Natural killer cell (primary cell): ENCODE measurements around the gene HCN1. TPM values are rescaled to one million over a fixed set of nuclear protein-coding genes. Genes with fewer than 3 reads are reported as not detected.

Source experiments
- ATAC-seq, 3 donors: fragments of 150-1000 bp in 2 of 3; fragments of 200-7000 bp in 1 of 3; cut with Tn5 transposase; 1 replicate in 1 of 3; 2 replicates in 2 of 3; pipeline ENCODE4 v1.10.0; 2021; ENCODE audit warnings: mild to moderate bottlenecking in 2 of 3, moderate library complexity in 2 of 3
- DNase-seq, 2 donors: peaks; one replicate each; pipeline versions ENCODE4 v3.0.0 to v3.0.0-alpha.2; 2013 to 2021; ENCODE audit warnings: mixed read lengths in 1 of 2
- H3K27ac ChIP-seq: one replicate; pipeline ENCODE4 v1.5.1; 2013; ENCODE audit warnings: mild to moderate bottlenecking, low read length
- H3K27me3 ChIP-seq: one replicate; pipeline ENCODE4 v1.6.1; 2013; ENCODE audit warnings: low read length; ENCODE audit not compliant: control insufficient read depth, insufficient read depth
- H3K36me3 ChIP-seq: one replicate; pipeline ENCODE4 v1.6.1; 2013; ENCODE audit warnings: low read length; ENCODE audit not compliant: control insufficient read depth, insufficient read depth
- H3K4me1 ChIP-seq: one replicate; pipeline ENCODE4 v1.6.1; 2013; ENCODE audit warnings: low read length; ENCODE audit not compliant: control insufficient read depth, insufficient read depth
- H3K4me3 ChIP-seq: one replicate; pipeline ENCODE4 v1.5.1; 2013; ENCODE audit warnings: low read length
- H3K9me3 ChIP-seq: one replicate; pipeline ENCODE4 v1.6.1; 2013; ENCODE audit warnings: low read length; ENCODE audit not compliant: control insufficient read depth, insufficient read depth
- H3K27ac Mint-ChIP-seq, 2 donors: one replicate each; pipeline ENCODE4 v1.8.0; 2022; ENCODE audit warnings: mild to moderate bottlenecking in 2 of 2, mixed read lengths in 2 of 2, moderate library complexity in 1 of 2
- H3K27me3 Mint-ChIP-seq, 2 donors: one replicate each; pipeline ENCODE4 v1.8.0; 2022; ENCODE audit warnings: low read depth in 2 of 2, mixed read lengths in 2 of 2
- H3K36me3 Mint-ChIP-seq: one replicate; pipeline ENCODE4 v1.8.0; 2022; ENCODE audit warnings: mixed read lengths
- H3K4me1 Mint-ChIP-seq, 2 donors: one replicate each; pipeline ENCODE4 v1.8.0; 2022; ENCODE audit warnings: mixed read lengths in 2 of 2
- H3K4me3 Mint-ChIP-seq: one replicate; pipeline ENCODE4 v1.8.0; 2022; ENCODE audit warnings: mild to moderate bottlenecking, moderate library complexity, mixed read lengths
- H3K9me3 Mint-ChIP-seq, 2 donors: one replicate each; pipeline ENCODE4 v1.8.0; 2022; ENCODE audit warnings: mixed read lengths in 2 of 2
- WGBS: methylation state at CpG from one replicate; pipeline ENCODE4 v1.1.7; 2013; ENCODE audit warnings: missing lambda C conversion rate; ENCODE audit not compliant: insufficient coverage; 5-methylcytosine and 5-hydroxymethylcytosine counted together
- intact Hi-C: fragments of 100-400 bp; cut with micrococcal nuclease; formaldehyde crosslinking; loops from one replicate; pipeline ENCODE4 v1.14.2; 2022
- total RNA-seq, 4 donors: library from RNA; stranded (reverse); fragments of 120-200 nt in 1 of 4; gene quantifications; one replicate each; pipeline versions ENCODE4 v1.2.3 to v1.2.4, GENCODE V29; 2013 to 2022
- TF ChIP-seq, protein P1 (sequence below): fragments of 200-600 bp; IDR thresholded peaks from one replicate; pipeline ENCODE4 v1.8.0; 2022; ENCODE audit warnings: antibody characterized with exemption

Gene HCN1
- total RNA-seq, 3 donors from 2014 or later (not counting 1 experiment from before 2014, with no cell fraction given), result not detected

DNA sequence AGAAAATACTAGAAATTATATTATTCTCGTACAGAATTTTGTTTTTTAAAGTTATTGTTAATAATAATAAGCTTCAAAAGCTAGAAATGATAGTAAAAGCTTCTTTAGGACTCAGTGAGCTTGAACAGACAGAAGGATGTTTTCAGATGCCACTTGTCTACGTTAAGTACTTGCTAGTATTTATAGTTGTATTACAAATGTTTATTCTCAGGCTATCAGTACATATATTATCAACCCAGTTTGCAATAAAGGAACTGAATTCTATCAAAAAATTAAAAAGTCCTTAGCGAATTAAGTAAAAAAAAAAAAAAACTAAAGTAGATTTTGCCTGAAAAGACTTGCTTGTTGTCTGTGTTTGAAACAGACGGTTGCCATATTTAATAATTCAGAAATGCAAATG is 23.9 kb downstream of the HCN1 start:
- no peaks in the 10 kb centered on the region for H3K4me1 Mint-ChIP-seq
- Histone ChIP-seq H3K27ac (no peak overlapping the region), H3K9me3 (no peaks in the 10 kb centered on the region), H3K36me3 (no peaks in the 10 kb centered on the region), H3K27me3 (no peaks in the 10 kb centered on the region), H3K4me1 (no peaks in the 10 kb centered on the region), H3K4me3 (no peak overlapping the region)
- H3K27me3 Mint-ChIP-seq, result no peaks in the 10 kb centered on the region
- H3K36me3 Mint-ChIP-seq, result peaks cover 6% of the 10 kb centered on the region
- intact Hi-C loops, result no loop called here
- no peak overlapping the region for H3K27ac Mint-ChIP-seq
- WGBS, result 57% methylated on average over 1 of the region's 4 CpGs
- ATAC-seq, result no peak
- peaks cover 11 to 21% of the 10 kb centered on the region in 2 donors for H3K9me3 Mint-ChIP-seq
- DNase-seq, result no peak
- H3K4me3 Mint-ChIP-seq, result no peak overlapping the region
- TF ChIP-seq, protein P1, sequence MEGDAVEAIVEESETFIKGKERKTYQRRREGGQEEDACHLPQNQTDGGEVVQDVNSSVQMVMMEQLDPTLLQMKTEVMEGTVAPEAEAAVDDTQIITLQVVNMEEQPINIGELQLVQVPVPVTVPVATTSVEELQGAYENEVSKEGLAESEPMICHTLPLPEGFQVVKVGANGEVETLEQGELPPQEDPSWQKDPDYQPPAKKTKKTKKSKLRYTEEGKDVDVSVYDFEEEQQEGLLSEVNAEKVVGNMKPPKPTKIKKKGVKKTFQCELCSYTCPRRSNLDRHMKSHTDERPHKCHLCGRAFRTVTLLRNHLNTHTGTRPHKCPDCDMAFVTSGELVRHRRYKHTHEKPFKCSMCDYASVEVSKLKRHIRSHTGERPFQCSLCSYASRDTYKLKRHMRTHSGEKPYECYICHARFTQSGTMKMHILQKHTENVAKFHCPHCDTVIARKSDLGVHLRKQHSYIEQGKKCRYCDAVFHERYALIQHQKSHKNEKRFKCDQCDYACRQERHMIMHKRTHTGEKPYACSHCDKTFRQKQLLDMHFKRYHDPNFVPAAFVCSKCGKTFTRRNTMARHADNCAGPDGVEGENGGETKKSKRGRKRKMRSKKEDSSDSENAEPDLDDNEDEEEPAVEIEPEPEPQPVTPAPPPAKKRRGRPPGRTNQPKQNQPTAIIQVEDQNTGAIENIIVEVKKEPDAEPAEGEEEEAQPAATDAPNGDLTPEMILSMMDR, result no peak

DNA sequence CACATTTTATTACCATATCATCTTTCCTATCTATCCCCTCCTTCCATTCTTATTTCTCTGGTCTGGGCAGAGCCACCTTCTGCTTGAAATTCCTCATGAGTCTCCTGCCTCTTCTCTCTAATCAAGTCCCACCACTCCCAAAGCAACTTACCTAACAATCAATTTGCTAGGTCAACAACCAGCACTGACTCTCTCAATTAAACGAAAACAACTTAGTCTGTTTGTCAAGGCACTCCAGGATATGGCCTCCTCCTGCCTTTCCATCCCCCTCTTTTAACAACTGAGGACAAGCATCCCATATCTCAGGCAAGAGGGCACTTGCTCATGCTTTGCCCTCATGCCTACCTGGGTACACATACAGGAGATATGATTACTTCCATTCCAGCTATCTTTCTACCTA is 47.4 kb downstream of the HCN1 start:
- no peak overlapping the region for H3K27ac ChIP-seq
- Mint-ChIP-seq H3K4me3 (no peak overlapping the region), H3K4me1 (no peaks in the 10 kb centered on the region), H3K9me3 (peaks cover 15 to 21% of the 10 kb centered on the region in 2 donors), H3K27ac (no peak overlapping the region), H3K36me3 (no peaks in the 10 kb centered on the region), H3K27me3 (no peaks in the 10 kb centered on the region)
- intact Hi-C loops, result no loop called here
- H3K9me3 ChIP-seq, result no peaks in the 10 kb centered on the region
- H3K4me3 ChIP-seq, result no peak overlapping the region
- TF ChIP-seq, protein P1, result no peak
- H3K27me3 ChIP-seq, result no peaks in the 10 kb centered on the region
- no peaks in the 10 kb centered on the region for H3K4me1 ChIP-seq
- ATAC-seq (no peak), DNase-seq (no peak)
- H3K36me3 ChIP-seq, result no peaks in the 10 kb centered on the region
- WGBS, result 30% methylated on average over 1 of the region's 1 CpG

DNA sequence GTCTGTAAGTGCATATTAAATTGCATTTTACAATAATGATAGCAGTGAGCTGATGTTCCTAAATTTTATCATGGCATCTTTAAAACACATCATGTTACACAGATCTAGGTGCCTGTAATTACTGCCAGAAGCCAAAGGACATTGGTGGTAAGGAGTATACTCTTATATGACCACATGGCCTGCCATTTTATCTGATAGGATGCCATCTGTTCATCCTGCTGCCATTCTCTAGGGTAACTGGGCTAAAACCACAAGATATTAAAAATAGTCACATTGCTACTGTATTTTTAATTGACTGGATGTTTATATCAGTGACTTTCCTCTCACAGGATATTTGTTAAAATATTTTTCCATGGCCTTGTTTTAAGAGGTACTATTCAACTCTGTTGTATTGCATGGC is 53.1 kb downstream of the HCN1 start:
- H3K27me3 Mint-ChIP-seq, result no peaks in the 10 kb centered on the region
- intact Hi-C loops, result no loop called here

DNA sequence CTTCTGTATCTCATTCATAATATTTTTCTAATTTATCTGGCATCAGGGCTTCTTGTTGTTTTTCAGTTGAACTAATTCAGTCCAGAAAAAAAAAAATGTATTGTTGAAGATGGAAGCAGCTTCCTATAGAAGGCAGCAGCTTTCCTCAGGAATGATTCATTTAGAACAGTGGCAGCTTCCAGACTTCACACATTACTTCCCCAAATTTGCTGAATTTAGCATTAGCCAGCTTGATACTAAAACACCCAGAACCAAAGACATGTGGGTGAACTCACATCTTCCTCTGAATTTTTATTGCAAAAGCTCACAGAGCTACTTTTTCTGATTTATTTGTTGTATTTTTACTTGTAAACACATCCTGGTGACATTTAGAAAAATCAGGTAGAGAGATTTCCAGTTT is 53.8 kb downstream of the HCN1 start:
- H3K27me3 ChIP-seq, result no peaks in the 10 kb centered on the region
- Mint-ChIP-seq H3K4me3 (no peak overlapping the region), H3K4me1 (no peaks in the 10 kb centered on the region), H3K27me3 (no peaks in the 10 kb centered on the region), H3K9me3 (peaks cover 9% of the 10 kb centered on the region in 2 donors), H3K36me3 (no peaks in the 10 kb centered on the region), H3K27ac (no peak overlapping the region)
- no peaks in the 10 kb centered on the region for H3K4me1 ChIP-seq
- no peak overlapping the region for H3K27ac ChIP-seq
- no peaks in the 10 kb centered on the region for H3K36me3 ChIP-seq
- DNase-seq (no peak), ATAC-seq (no peak)
- no peaks in the 10 kb centered on the region for H3K9me3 ChIP-seq
- H3K4me3 ChIP-seq, result no peak overlapping the region
- intact Hi-C loops, result no loop called here
- TF ChIP-seq, protein P1, result no peak

More for the DNA sequence above, 53.1 kb downstream of the HCN1 start:
- no peak overlapping the region for H3K4me3 Mint-ChIP-seq
- no peak for DNase-seq
- no peak for ATAC-seq
- H3K4me1 ChIP-seq, result no peaks in the 10 kb centered on the region
- no peak overlapping the region for H3K4me3 ChIP-seq
- no peaks in the 10 kb centered on the region for H3K36me3 Mint-ChIP-seq
- no peak overlapping the region for H3K27ac ChIP-seq
- H3K27ac Mint-ChIP-seq, result no peak overlapping the region
- H3K36me3 ChIP-seq, result no peaks in the 10 kb centered on the region
- H3K27me3 ChIP-seq, result no peaks in the 10 kb centered on the region
- TF ChIP-seq, protein P1, result no peak
- H3K4me1 Mint-ChIP-seq, result no peaks in the 10 kb centered on the region
- H3K9me3 ChIP-seq, result no peaks in the 10 kb centered on the region
- H3K9me3 Mint-ChIP-seq, result peaks cover 10 to 12% of the 10 kb centered on the region in 2 donors
